Neural cell (in vitro differentiated cells): ENCODE results near the gene ANKS1B. TPM values are rescaled to one million over a fixed set of nuclear protein-coding genes. Genes with fewer than 3 reads are reported as not detected.

Experiments
- H2AFZ ChIP-seq: fragments of 200-600, 300-800 bp; sonication (generic), shearing (Covaris generic); 2 replicates; pipeline ENCODE4 v1.6.0; 2014; ENCODE audit warnings: low read depth, mild to moderate bottlenecking, antibody characterized with exemption, low read length, moderate library complexity
- H3F3A ChIP-seq: fragments of 200-600 bp; shearing (Covaris generic); 2 replicates; pipeline ENCODE4 v1.6.1; 2016; ENCODE audit warnings: mild to moderate bottlenecking, moderate library complexity, mixed read lengths, antibody characterized with exemption, low read length; ENCODE audit not compliant: insufficient read depth, poor library complexity, severe bottlenecking
- H3K27ac ChIP-seq: fragments of 200-600, 300-800 bp; sonication (generic), shearing (Covaris generic); 2 replicates; pipeline ENCODE4 v1.5.1; 2014; ENCODE audit warnings: mild to moderate bottlenecking, low read length, moderate library complexity
- H3K27me3 ChIP-seq: fragments of 300-800, 200-600 bp; sonication (generic), shearing (Covaris generic); 2 replicates; pipeline ENCODE4 v1.6.0; 2014; ENCODE audit warnings: mild to moderate bottlenecking, low read depth, low read length, moderate library complexity; ENCODE audit not compliant: insufficient read depth
- H3K36me3 ChIP-seq: fragments of 300-800, 200-600 bp; sonication (generic), shearing (Covaris generic); 2 replicates; pipeline ENCODE4 v1.5.1; 2014; ENCODE audit warnings: mild to moderate bottlenecking, antibody characterized with exemption, low read length, moderate library complexity; ENCODE audit not compliant: insufficient read depth
- H3K4me2 ChIP-seq: fragments of 300-800, 200-600 bp; sonication (generic), shearing (Covaris generic); 2 replicates; pipeline ENCODE4 v1.6.0; 2014; ENCODE audit warnings: mild to moderate bottlenecking, low read length
- H3K4me3 ChIP-seq: fragments of 300-800, 200-600 bp; sonication (generic), shearing (Covaris generic); 2 replicates; pipeline ENCODE4 v1.5.1; 2014; ENCODE audit warnings: mild to moderate bottlenecking, low read length, moderate library complexity
- H3K79me2 ChIP-seq: fragments of 200-600 bp; shearing (Covaris generic); replicated peaks from 2 replicates; pipeline ENCODE4 v1.6.0; 2014; ENCODE audit warnings: mild to moderate bottlenecking, low read length, moderate library complexity; ENCODE audit not compliant: insufficient read depth
- H3K9ac ChIP-seq: fragments of 300-800, 200-600 bp; sonication (generic), shearing (Covaris generic); 2 replicates; pipeline ENCODE4 v1.6.1; 2016; ENCODE audit warnings: mild to moderate bottlenecking, low read length, mixed read lengths
- H3K9me2 ChIP-seq: fragments of 200-600 bp; shearing (Covaris generic); 2 replicates; pipeline ENCODE4 v1.6.1; 2016; ENCODE audit warnings: mild to moderate bottlenecking, low read length, mixed read lengths; ENCODE audit not compliant: insufficient read depth
- H3K9me3 ChIP-seq: fragments of 200-600, 300-800 bp; sonication (generic), shearing (Covaris generic); 2 replicates; pipeline ENCODE4 v1.6.1; 2016; ENCODE audit warnings: mild to moderate bottlenecking, mixed run types, low read length, moderate library complexity, mixed read lengths
- H4K20me1 ChIP-seq: fragments of 200-600 bp; shearing (Covaris generic); 2 replicates; pipeline ENCODE4 v1.6.1; 2016; ENCODE audit warnings: mild to moderate bottlenecking, mixed run types; ENCODE audit not compliant: insufficient read depth
- CTCF ChIP-seq: fragments of 450-650 bp; IDR thresholded peaks from 2 replicates; pipeline ENCODE4 v1.5.1; 2014; ENCODE audit warnings: antibody characterized with exemption, mild to moderate bottlenecking, moderate library complexity; ENCODE audit not compliant: poor library complexity, severe bottlenecking
- EP300 ChIP-seq: fragments of 450-650 bp; conservative IDR thresholded peaks from 2 replicates; pipeline ENCODE4 v1.6.1; 2014; ENCODE audit warnings: antibody characterized with exemption, mild to moderate bottlenecking, moderate library complexity; ENCODE audit not compliant: poor library complexity, severe bottlenecking
- EZH2 ChIP-seq: fragments of 200-600, 300-800 bp; shearing (Covaris generic), sonication (generic); IDR thresholded peaks from 2 replicates; pipeline ENCODE4 v1.6.1; 2014; ENCODE audit warnings: antibody characterized with exemption, low read length, borderline replicate concordance, mild to moderate bottlenecking; ENCODE audit not compliant: insufficient read depth, poor library complexity, severe bottlenecking
- MXI1 ChIP-seq: fragments of 450-650 bp; conservative IDR thresholded peaks from 2 replicates; pipeline ENCODE4 v1.6.1; 2014; ENCODE audit warnings: antibody characterized with exemption, mild to moderate bottlenecking; ENCODE audit not compliant: poor library complexity, severe bottlenecking
- POLR2AphosphoS5 ChIP-seq: IDR thresholded peaks from 2 replicates; pipeline ENCODE4 v1.6.1; 2012
- RAD21 ChIP-seq: fragments of 450-650 bp; conservative IDR thresholded peaks from 2 replicates; pipeline ENCODE4 v1.6.1; 2014; ENCODE audit warnings: antibody characterized with exemption, mild to moderate bottlenecking, moderate library complexity
- SMC3 ChIP-seq: fragments of 450-650 bp; conservative IDR thresholded peaks from 2 replicates; pipeline ENCODE4 v1.6.1; 2014; ENCODE audit warnings: antibody characterized with exemption, mild to moderate bottlenecking, moderate library complexity; ENCODE audit not compliant: poor library complexity
- TAF1 ChIP-seq: IDR thresholded peaks from 2 replicates; pipeline ENCODE4 v1.6.1; 2012; ENCODE audit warnings: low read depth
- polyA plus RNA-seq: library from polyadenylated mRNA; depleted of rRNA; stranded (reverse); fragments of >200 nt; gene quantifications from 2 replicates; pipeline ENCODE4 v1.2.3, GENCODE V29; 2014
- TF ChIP-seq, protein P1 (sequence below): IDR thresholded peaks from 2 replicates; pipeline ENCODE4 v1.6.1; 2012; ENCODE audit warnings: borderline replicate concordance

Gene ANKS1B
- polyA plus RNA-seq, 1 donor from 2014 or later, result 65.6 TPM

GRCh38 chr12:98821866-98822265 is 1162.9 kb downstream of the ANKS1B start (continued):
- no peak for TF ChIP-seq RAD21
- no peak for TF ChIP-seq EP300

DNA sequence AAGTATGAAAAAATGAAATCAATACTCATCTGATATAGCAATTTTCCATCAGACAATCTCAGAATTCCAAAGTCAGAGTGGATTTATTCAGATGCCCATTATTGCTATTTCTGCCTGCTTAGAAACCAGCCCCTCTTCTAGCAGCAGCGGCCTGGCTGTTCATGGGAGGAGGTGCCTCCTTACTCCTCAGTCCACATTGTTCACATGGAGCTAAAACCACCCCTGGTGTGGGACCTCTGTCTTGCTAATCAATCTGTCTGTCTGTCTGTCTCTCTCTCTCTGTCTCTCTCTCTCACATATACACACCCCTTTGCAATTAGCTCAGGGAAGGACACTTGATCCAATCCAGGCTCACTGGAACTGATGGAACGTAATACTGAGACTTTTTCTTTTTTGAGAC is 1163.5 kb downstream of the ANKS1B start:
- no peaks in the 10 kb centered on the region for H3K36me3 ChIP-seq
- no peaks in the 10 kb centered on the region for H4K20me1 ChIP-seq
- TF ChIP-seq EP300 (no peak), SMC3 (no peak), CTCF (no peak), MXI1 (no peak)
- TF ChIP-seq, protein P1, sequence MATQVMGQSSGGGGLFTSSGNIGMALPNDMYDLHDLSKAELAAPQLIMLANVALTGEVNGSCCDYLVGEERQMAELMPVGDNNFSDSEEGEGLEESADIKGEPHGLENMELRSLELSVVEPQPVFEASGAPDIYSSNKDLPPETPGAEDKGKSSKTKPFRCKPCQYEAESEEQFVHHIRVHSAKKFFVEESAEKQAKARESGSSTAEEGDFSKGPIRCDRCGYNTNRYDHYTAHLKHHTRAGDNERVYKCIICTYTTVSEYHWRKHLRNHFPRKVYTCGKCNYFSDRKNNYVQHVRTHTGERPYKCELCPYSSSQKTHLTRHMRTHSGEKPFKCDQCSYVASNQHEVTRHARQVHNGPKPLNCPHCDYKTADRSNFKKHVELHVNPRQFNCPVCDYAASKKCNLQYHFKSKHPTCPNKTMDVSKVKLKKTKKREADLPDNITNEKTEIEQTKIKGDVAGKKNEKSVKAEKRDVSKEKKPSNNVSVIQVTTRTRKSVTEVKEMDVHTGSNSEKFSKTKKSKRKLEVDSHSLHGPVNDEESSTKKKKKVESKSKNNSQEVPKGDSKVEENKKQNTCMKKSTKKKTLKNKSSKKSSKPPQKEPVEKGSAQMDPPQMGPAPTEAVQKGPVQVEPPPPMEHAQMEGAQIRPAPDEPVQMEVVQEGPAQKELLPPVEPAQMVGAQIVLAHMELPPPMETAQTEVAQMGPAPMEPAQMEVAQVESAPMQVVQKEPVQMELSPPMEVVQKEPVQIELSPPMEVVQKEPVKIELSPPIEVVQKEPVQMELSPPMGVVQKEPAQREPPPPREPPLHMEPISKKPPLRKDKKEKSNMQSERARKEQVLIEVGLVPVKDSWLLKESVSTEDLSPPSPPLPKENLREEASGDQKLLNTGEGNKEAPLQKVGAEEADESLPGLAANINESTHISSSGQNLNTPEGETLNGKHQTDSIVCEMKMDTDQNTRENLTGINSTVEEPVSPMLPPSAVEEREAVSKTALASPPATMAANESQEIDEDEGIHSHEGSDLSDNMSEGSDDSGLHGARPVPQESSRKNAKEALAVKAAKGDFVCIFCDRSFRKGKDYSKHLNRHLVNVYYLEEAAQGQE, result no peak
- H3K9me3 ChIP-seq, result no peaks in the 10 kb centered on the region
- no peaks in the 10 kb centered on the region for H3K9me2 ChIP-seq
- no peak overlapping the region for H3K4me3 ChIP-seq
- no peaks in the 10 kb centered on the region for H3K27me3 ChIP-seq
- H3K27ac ChIP-seq, result no peak overlapping the region
- no peak overlapping the region for H2AFZ ChIP-seq
- no peak overlapping the region for H3K9ac ChIP-seq
- no peaks in the 10 kb centered on the region for H3K79me2 ChIP-seq
- no peaks in the 10 kb centered on the region for H3F3A ChIP-seq
- no peak overlapping the region for H3K4me2 ChIP-seq

- Histone ChIP-seq H4K20me1 (no peaks in the 10 kb centered on the region), H3F3A (no peaks in the 10 kb centered on the region), H2AFZ (no peak overlapping the region), H3K36me3 (no peaks in the 10 kb centered on the region), H3K27ac (no peak overlapping the region), H3K27me3 (no peaks in the 10 kb centered on the region), H3K9me3 (no peaks in the 10 kb centered on the region), H3K79me2 (no peaks in the 10 kb centered on the region), H3K4me2 (no peak overlapping the region), H3K9me2 (no peaks in the 10 kb centered on the region), H3K4me3 (no peak overlapping the region), H3K9ac (no peak overlapping the region)
- TF ChIP-seq RAD21 (no peak), POLR2AphosphoS5 (no peak), EP300 (no peak), EZH2 (no peak), CTCF (no peak), TAF1 (no peak), MXI1 (no peak), SMC3 (no peak)
- TF ChIP-seq, protein P1, result no peak
These were observed 1164.8 kb downstream of the ANKS1B start for GRCh38 chr12:98819821-98820404.
